Stimulated activated CD4-positive, alpha-beta T cell treated with anti-CD3 and anti-CD28 coated beads, Interleukin-12 subunit alpha, Interleukin-12 subunit beta, amount 100 ng/mL, for 4 hours (primary cell): ENCODE measurements around the gene ALCAM.

Source experiments
- DNase-seq: peaks from one replicate; pipeline ENCODE4 v3.0.0-alpha.2; 2020

Gene ALCAM

GRCh38 chr3:105366326-105367062 is at the start of gene ALCAM:
Gene ALCAM, plus strand, starts transcription at chr3:105366909.
- DNase-seq: peak; percentile 74

- DNase-seq: no peak
Measured at GRCh38 chr3:105317841-105318240, 48.9 kb upstream of the ALCAM start.

- DNase-seq: no peak
Measured at GRCh38 chr3:105322570-105323273, 44.0 kb upstream of the ALCAM start.

GRCh38 chr3:105323274-105323599 is 43.5 kb upstream of the ALCAM start:
- no peak for DNase-seq

GRCh38 chr3:105324951-105325350 is 41.8 kb upstream of the ALCAM start:
- DNase-seq: no peak

- DNase-seq: no peak
Measured at GRCh38 chr3:105327662-105328337, 38.9 kb upstream of the ALCAM start.

GRCh38 chr3:105328338-105328730 is 38.4 kb upstream of the ALCAM start:
- DNase-seq: no peak

- no peak for DNase-seq
Measured at GRCh38 chr3:105332961-105333360, 33.7 kb upstream of the ALCAM start.

GRCh38 chr3:105334138-105334882 is 32.4 kb upstream of the ALCAM start:
- no peak for DNase-seq

- DNase-seq: no peak
Measured at GRCh38 chr3:105339946-105340345, 26.8 kb upstream of the ALCAM start.

GRCh38 chr3:105343991-105344390 is 22.7 kb upstream of the ALCAM start:
- DNase-seq: no peak

- no peak for DNase-seq
Measured at GRCh38 chr3:105345156-105345555, 21.6 kb upstream of the ALCAM start.

- no peak for DNase-seq
Measured at GRCh38 chr3:105347625-105348302, 18.9 kb upstream of the ALCAM start.

GRCh38 chr3:105348307-105348706 is 18.4 kb upstream of the ALCAM start:
- no peak for DNase-seq

GRCh38 chr3:105349684-105350387 is 16.9 kb upstream of the ALCAM start:
- DNase-seq: no peak

- DNase-seq: no peak
Measured at GRCh38 chr3:105351821-105352220, 14.9 kb upstream of the ALCAM start.

GRCh38 chr3:105352976-105353375 is 13.7 kb upstream of the ALCAM start:
- no peak for DNase-seq

- DNase-seq: no peak
Measured at GRCh38 chr3:105353485-105354161, 13.1 kb upstream of the ALCAM start.

- no peak for DNase-seq
Measured at GRCh38 chr3:105354429-105354828, 12.3 kb upstream of the ALCAM start.

- DNase-seq: no peak
Measured at GRCh38 chr3:105355408-105356061, 11.2 kb upstream of the ALCAM start.

- DNase-seq: no peak
Measured at GRCh38 chr3:105356396-105356795, 10.3 kb upstream of the ALCAM start.
